PFSK-1 (cell line): ENCODE results near the gene FBLN1.

ENCODE experiments used
- FOXP2 ChIP-seq: optimal IDR thresholded peaks from 2 replicates; pipeline ENCODE3; 2011; ENCODE audit warnings: borderline replicate concordance, control low read depth, inconsistent platforms; ENCODE audit not compliant: insufficient read depth; ENCODE audit errors: extremely low read length, extremely low read depth
- POLR2AphosphoS5 ChIP-seq: IDR thresholded peaks from 2 replicates; pipeline ENCODE4 v1.6.1; 2012; ENCODE audit warnings: low read depth, mild to moderate bottlenecking, control low read depth, low read length, moderate library complexity
- SIN3A ChIP-seq: IDR thresholded peaks from 2 replicates; pipeline ENCODE4 v1.6.1; 2012; ENCODE audit warnings: mild to moderate bottlenecking, low read length, moderate library complexity, borderline replicate concordance; ENCODE audit not compliant: insufficient read depth
- TAF1 ChIP-seq: IDR thresholded peaks from 2 replicates; pipeline ENCODE4 v1.6.1; 2012; ENCODE audit warnings: low read length, control low read depth, borderline replicate concordance; ENCODE audit not compliant: insufficient read depth
- TF ChIP-seq, protein P1 (sequence below), 2 experiments: IDR thresholded peaks; 2 replicates each; pipeline versions ENCODE4 v1.6.1 to v1.8.0; 2011 to 2012; ENCODE audit warnings: low read depth in 2 of 2, low read length in 2 of 2, control low read depth in 1 of 2, inconsistent platforms in 1 of 2, mild to moderate bottlenecking in 1 of 2, moderate library complexity in 1 of 2; ENCODE audit not compliant: insufficient read depth in 1 of 2

FBLN1 gene

DNA sequence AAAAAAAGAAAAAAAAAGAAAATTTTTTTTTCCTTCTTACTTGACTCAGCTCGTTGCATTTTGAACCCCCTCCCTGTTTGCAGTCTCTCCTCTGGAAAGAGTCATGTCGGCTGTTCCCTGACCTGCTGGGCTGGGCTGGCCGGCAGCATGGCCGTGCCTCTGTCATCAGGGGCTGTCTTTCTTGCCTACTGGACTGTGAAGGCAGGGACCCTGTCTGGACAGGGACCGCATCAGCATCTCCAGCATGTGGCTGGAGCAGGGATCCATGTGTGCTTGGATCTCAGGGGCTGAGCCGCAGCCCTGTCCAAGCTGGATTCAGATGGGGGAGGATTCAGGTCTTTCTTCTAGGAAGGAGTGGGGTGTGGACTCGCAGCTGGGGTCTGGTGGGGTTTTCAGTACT, 15.5 kb downstream of the FBLN1 start:
- no peak for TF ChIP-seq FOXP2

DNA sequence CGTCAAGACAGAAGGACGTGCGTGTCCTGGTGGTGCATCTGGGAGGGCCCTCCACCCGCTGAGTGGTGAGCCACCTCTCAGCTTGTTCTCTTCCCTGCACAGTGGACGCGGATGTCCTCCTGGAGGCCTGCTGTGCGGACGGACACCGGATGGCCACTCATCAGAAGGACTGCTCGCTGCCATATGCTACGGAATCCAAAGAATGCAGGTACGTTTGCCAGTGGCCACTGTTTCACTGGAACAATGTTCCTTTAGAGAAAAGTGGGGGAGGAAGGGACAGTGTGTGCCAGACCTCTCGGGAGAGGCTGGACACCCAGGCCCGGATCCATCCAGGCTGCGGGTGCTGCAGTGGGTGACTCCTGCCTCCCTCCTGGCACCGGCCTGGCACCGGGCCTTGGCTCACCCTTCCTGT, 15.9 kb downstream of the FBLN1 start:
- TF ChIP-seq FOXP2 (no peak), TAF1 (no peak), SIN3A (no peak), POLR2AphosphoS5 (no peak)
- TF ChIP-seq, protein P1, sequence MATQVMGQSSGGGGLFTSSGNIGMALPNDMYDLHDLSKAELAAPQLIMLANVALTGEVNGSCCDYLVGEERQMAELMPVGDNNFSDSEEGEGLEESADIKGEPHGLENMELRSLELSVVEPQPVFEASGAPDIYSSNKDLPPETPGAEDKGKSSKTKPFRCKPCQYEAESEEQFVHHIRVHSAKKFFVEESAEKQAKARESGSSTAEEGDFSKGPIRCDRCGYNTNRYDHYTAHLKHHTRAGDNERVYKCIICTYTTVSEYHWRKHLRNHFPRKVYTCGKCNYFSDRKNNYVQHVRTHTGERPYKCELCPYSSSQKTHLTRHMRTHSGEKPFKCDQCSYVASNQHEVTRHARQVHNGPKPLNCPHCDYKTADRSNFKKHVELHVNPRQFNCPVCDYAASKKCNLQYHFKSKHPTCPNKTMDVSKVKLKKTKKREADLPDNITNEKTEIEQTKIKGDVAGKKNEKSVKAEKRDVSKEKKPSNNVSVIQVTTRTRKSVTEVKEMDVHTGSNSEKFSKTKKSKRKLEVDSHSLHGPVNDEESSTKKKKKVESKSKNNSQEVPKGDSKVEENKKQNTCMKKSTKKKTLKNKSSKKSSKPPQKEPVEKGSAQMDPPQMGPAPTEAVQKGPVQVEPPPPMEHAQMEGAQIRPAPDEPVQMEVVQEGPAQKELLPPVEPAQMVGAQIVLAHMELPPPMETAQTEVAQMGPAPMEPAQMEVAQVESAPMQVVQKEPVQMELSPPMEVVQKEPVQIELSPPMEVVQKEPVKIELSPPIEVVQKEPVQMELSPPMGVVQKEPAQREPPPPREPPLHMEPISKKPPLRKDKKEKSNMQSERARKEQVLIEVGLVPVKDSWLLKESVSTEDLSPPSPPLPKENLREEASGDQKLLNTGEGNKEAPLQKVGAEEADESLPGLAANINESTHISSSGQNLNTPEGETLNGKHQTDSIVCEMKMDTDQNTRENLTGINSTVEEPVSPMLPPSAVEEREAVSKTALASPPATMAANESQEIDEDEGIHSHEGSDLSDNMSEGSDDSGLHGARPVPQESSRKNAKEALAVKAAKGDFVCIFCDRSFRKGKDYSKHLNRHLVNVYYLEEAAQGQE (IDR thresholded peaks at IDR 0.05; ENCODE audit: insufficient read depth in 1 of 2, low read depth in 2 of 2, low read length in 2 of 2): no peak

DNA sequence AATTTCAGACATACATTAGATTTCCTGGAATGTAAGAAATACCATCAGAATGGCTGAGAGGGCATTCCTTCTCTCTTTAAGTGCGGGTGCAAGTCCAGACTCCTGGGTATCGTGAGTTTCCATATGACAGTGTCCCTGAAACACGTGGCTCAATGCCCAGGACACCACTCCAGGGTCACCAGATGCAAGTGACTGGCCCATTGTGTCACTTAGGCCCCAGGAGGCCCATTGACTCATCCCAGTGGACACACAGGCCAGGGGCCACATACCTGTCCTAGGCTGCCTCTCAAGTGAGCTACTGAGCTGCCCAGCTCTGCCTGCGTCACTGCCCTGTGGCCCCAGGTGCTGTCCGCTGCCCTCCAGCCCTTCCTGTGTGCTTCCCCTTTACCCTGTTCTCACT, 18.5 kb downstream of the FBLN1 start:
- TF ChIP-seq FOXP2 (no peak), SIN3A (no peak), TAF1 (no peak), POLR2AphosphoS5 (no peak)
- TF ChIP-seq, protein P1 (IDR thresholded peaks at IDR 0.05; ENCODE audit: insufficient read depth in 1 of 2, low read depth in 2 of 2, low read length in 2 of 2): no peak

DNA sequence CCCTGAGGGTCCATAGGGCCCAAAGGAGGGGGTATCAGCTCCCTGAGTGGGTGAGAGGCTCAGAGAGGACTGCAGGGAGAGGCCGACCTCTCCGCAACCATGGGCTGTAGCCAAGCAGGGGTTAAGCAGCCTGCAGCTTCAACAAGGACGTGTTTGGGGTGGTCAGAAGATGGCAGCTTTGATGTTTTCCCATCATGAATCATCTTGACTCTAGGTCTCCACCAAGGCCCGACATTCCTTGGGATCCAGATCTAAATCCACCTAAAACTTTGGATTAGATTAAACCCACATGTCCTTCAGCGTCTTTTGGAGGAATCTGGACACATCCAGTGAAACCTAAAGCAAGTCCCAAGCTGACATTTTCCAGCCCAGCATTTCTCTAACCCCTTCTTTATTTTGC, 19.8 kb downstream of the FBLN1 start:
- TF ChIP-seq, protein P1 (IDR thresholded peaks at IDR 0.05; ENCODE audit: insufficient read depth in 1 of 2, low read depth in 2 of 2, low read length in 2 of 2): no peak
- TF ChIP-seq FOXP2 (no peak), POLR2AphosphoS5 (no peak), TAF1 (no peak), SIN3A (no peak)

DNA sequence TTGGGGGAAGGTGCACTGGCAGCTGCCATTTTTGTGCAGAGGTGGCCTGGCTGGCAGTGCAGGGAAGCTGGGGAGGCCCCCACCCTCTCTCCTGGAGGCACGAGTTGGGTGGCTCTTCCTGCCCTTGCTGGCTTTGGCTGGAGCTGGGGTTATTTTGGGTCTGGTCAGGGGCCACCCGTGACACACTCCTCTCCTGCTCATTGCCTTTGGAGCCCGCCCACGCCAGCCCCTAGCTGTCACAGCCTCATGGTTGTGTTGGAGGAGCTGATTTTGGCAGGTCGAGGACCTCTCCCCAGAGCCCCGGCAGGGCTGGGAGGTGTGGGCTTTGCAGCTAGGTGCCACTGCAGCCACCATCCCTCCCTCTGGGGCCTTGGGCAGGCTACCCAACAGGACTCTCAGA, 21.5 kb downstream of the FBLN1 start:
- TF ChIP-seq TAF1 (no peak), FOXP2 (no peak), SIN3A (no peak), POLR2AphosphoS5 (no peak)
- TF ChIP-seq, protein P1 (IDR thresholded peaks at IDR 0.05; ENCODE audit: insufficient read depth in 1 of 2, low read depth in 2 of 2, low read length in 2 of 2): no peak

DNA sequence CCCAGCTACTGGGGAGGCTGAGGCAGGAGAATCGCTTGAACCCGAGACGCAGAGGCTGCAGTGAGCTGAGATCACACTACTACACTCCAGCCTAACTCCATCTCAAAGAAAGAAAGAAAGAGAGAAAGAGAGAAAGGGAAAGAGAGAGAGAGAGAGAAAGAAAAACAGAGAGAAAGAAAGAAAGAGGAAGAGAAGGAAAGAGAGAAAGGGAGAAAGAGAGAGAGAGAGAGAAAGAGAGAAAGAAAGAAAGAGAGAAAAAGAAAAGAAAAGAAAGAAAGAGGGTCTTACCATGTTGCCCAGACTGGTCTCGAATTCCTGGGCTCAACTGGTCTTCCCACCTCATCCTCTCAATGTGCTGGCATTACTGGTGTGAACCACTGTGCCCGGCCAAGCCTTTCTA, 22.3 kb downstream of the FBLN1 start:
- TF ChIP-seq SIN3A: no peak
